PC-9 (cell line): ENCODE data around the gene ZBED1. TPM values are rescaled to one million over a fixed set of nuclear protein-coding genes. Genes with fewer than 3 reads are reported as not detected.

Experiments used
- BruUV-seq: library from RNA; stranded (reverse); fragments of 400-500 nt; replicated peaks from 2 replicates; lab custom pipeline; 2021; lab: Mats Ljungman, UMichigan
- CTCF ChIA-PET: fragments of 300-600 bp; sonication (Branson Sonifier 250); formaldehyde crosslinking; loops from one replicate; lab custom pipeline; 2022; ENCODE audit warnings: antibody characterized with exemption; lab: Charles Lee
- POLR2A ChIA-PET: fragments of 300-600 bp; sonication (Branson Sonifier 250); formaldehyde crosslinking; loops from one replicate; lab custom pipeline; 2022; ENCODE audit warnings: antibody characterized with exemption; ENCODE audit not compliant: unreplicated experiment; lab: Charles Lee
- DNase-seq, 2 experiments: peaks; one replicate each; pipeline versions ENCODE4 v3.0.0 to v3.0.0-alpha.2; 2015 to 2022; ENCODE audit warnings: mixed read lengths in 1 of 2
- H2AFZ ChIP-seq: fragments of 200-600 bp; sonication (generic); 2 replicates; pipeline ENCODE4 v1.8.1; 2017; ENCODE audit warnings: antibody characterized with exemption
- H3F3A ChIP-seq: fragments of 200-600 bp; sonication (generic); 2 replicates; pipeline ENCODE4 v1.8.1; 2017; ENCODE audit warnings: antibody characterized with exemption, mild to moderate bottlenecking, low read depth; ENCODE audit not compliant: insufficient read depth
- H3K27ac ChIP-seq: fragments of 200-600 bp; sonication (generic); 2 replicates; pipeline ENCODE4 v1.6.1; 2016; ENCODE audit warnings: mixed run types
- H3K27me3 ChIP-seq: fragments of 200-600 bp; sonication (generic); 2 replicates; pipeline ENCODE4 v1.6.1; 2016; ENCODE audit warnings: low read depth, mixed run types; ENCODE audit not compliant: insufficient read depth
- H3K36me3 ChIP-seq: fragments of 200-600 bp; sonication (generic); 2 replicates; pipeline ENCODE4 v1.6.1; 2016; ENCODE audit warnings: low read depth, mixed run types
- H3K4me1 ChIP-seq: fragments of 200-600 bp; sonication (generic); replicated peaks from 2 replicates; pipeline ENCODE4 v1.6.1; 2016; ENCODE audit warnings: mixed run types; ENCODE audit not compliant: insufficient read depth
- H3K4me2 ChIP-seq: fragments of 200-600 bp; sonication (generic); 2 replicates; pipeline ENCODE4 v1.6.1; 2017; ENCODE audit warnings: mixed run types
- H3K4me3 ChIP-seq: fragments of 200-600 bp; sonication (generic); 2 replicates; pipeline ENCODE4 v1.6.1; 2016; ENCODE audit warnings: mixed run types
- H3K79me2 ChIP-seq: fragments of 200-600 bp; sonication (generic); 2 replicates; pipeline ENCODE4 v1.6.1; 2017; ENCODE audit warnings: low read depth, mixed run types
- H3K9me2 ChIP-seq: fragments of 200-600 bp; sonication (generic); 2 replicates; pipeline ENCODE4 v1.8.1; 2017; ENCODE audit warnings: mild to moderate bottlenecking; ENCODE audit not compliant: insufficient read depth
- H3K9me3 ChIP-seq: fragments of 200-600 bp; sonication (generic); 2 replicates; pipeline ENCODE4 v1.8.1; 2016; ENCODE audit warnings: low read depth; ENCODE audit not compliant: insufficient read depth
- H4K20me1 ChIP-seq: fragments of 200-600 bp; sonication (generic); 2 replicates; pipeline ENCODE4 v1.8.1; 2017; ENCODE audit not compliant: insufficient read depth
- CTCF ChIP-seq: fragments of 200-600 bp; sonication (generic); conservative IDR thresholded peaks from 2 replicates; pipeline ENCODE4 v1.6.1; 2017; ENCODE audit warnings: mixed run types, antibody characterized with exemption, mild to moderate bottlenecking, moderate library complexity
- EZH2 ChIP-seq: fragments of 200-600 bp; sonication (generic); IDR thresholded peaks from 2 replicates; pipeline ENCODE4 v1.8.0; 2017; ENCODE audit warnings: antibody characterized with exemption, low read depth
- intact Hi-C: fragments of 100-400 bp; cut with micrococcal nuclease; formaldehyde crosslinking; loops from one replicate; pipeline ENCODE4 v1.10.0; 2022; ENCODE audit not compliant: unreplicated experiment
- total RNA-seq: library from RNA; stranded (reverse); gene quantifications from 2 replicates; pipeline ENCODE4 v1.2.3, GENCODE V29; 2021

ZBED1 gene
- total RNA-seq, 1 experiment from 2014 or later, result 11.1 TPM

GRCh38 chrX:2486476-2487133, 14.2 kb downstream of the ZBED1 start:
- ChIA-PET CTCF (no interaction called here), POLR2A (no interaction called here)
- H3K9me2 ChIP-seq, result no peaks in the 10 kb centered on the region
- H3K79me2 ChIP-seq, result no peaks in the 10 kb centered on the region
- intact Hi-C loops, result no loop called here
- no peaks in the 10 kb centered on the region; the same call in none of the 2 replicates for H4K20me1 ChIP-seq
- no TSS peak for BruUV-seq
- H3K36me3 ChIP-seq, result no peaks in the 10 kb centered on the region
- no peaks in the 10 kb centered on the region for H3K4me1 ChIP-seq
- no peak overlapping the region for H2AFZ ChIP-seq
- no peak overlapping the region for H3K4me2 ChIP-seq
- no peak overlapping the region for H3K27ac ChIP-seq
- H3K9me3 ChIP-seq, result no peaks in the 10 kb centered on the region
- no peak overlapping the region for H3K4me3 ChIP-seq
- no peak for DNase-seq
- H3K27me3 ChIP-seq, result no peaks in the 10 kb centered on the region
- no peaks in the 10 kb centered on the region for H3F3A ChIP-seq
- TF ChIP-seq CTCF (no peak), EZH2 (no peak)

- Histone ChIP-seq H3K9me3 (no peaks in the 10 kb centered on the region), H3K4me2 (no peak overlapping the region), H3F3A (no peaks in the 10 kb centered on the region), H3K79me2 (no peaks in the 10 kb centered on the region), H4K20me1 (no peaks in the 10 kb centered on the region; the same call in none of the 2 replicates), H3K9me2 (no peaks in the 10 kb centered on the region), H3K4me3 (no peak overlapping the region), H3K27me3 (no peaks in the 10 kb centered on the region), H3K36me3 (no peaks in the 10 kb centered on the region), H3K27ac (no peak overlapping the region), H3K4me1 (no peaks in the 10 kb centered on the region), H2AFZ (no peak overlapping the region)
- no peak for DNase-seq
- CTCF ChIA-PET, result no interaction called here
- intact Hi-C loops, result no loop called here
- TF ChIP-seq CTCF (no peak), EZH2 (no peak)
- POLR2A ChIA-PET, result no interaction called here
- no TSS peak for BruUV-seq
Observed at GRCh38 chrX:2485789-2486345, 14.9 kb downstream of the ZBED1 start.

GRCh38 chrX:2484721-2485648, 15.8 kb downstream of the ZBED1 start:
- ChIA-PET POLR2A (no interaction called here), CTCF (no interaction called here)
- no peaks in the 10 kb centered on the region for H3K27me3 ChIP-seq
- no peaks in the 10 kb centered on the region for H3K4me1 ChIP-seq
- no TSS peak for BruUV-seq
- H4K20me1 ChIP-seq, result no peaks in the 10 kb centered on the region; the same call in none of the 2 replicates
- no peak for TF ChIP-seq EZH2
- no peak for TF ChIP-seq CTCF
- no peak overlapping the region for H3K4me2 ChIP-seq
- H3K4me3 ChIP-seq, result no peak overlapping the region
- no peaks in the 10 kb centered on the region for H3K9me3 ChIP-seq
- no peaks in the 10 kb centered on the region for H3K9me2 ChIP-seq
- intact Hi-C loops, result no loop called here
- no peak overlapping the region for H2AFZ ChIP-seq
- H3K27ac ChIP-seq, result no peak overlapping the region
- H3K79me2 ChIP-seq, result no peaks in the 10 kb centered on the region
- no peaks in the 10 kb centered on the region for H3K36me3 ChIP-seq
- H3F3A ChIP-seq, result no peaks in the 10 kb centered on the region
- no peak for DNase-seq
